HG02798 (cell line): Measurements from ENCODE around the gene CALML6.

Experiments used
- ATAC-seq: cut with Tn5 transposase; IDR thresholded peaks from one replicate; pipeline ENCODE4 v1.9.1; 2021; ENCODE audit warnings: mild to moderate bottlenecking; ENCODE audit not compliant: unreplicated experiment, poor library complexity

The CALML6 gene

GRCh38 chr1:1910033-1910465 lies 5.0 kb upstream of the CALML6 start:
- ATAC-seq: no peak

GRCh38 chr1:1910651-1911331 lies 4.3 kb upstream of the CALML6 start:
- no peak for ATAC-seq

- ATAC-seq: no peak
Measured at GRCh38 chr1:1911350-1912041, 3.6 kb upstream of the CALML6 start.

- no peak for ATAC-seq
Measured at GRCh38 chr1:1914101-1914970, 724 bp upstream of the CALML6 start.

- no peak for ATAC-seq
Measured at GRCh38 chr1:1915911-1916840, 1.1 kb downstream of the CALML6 start.

- ATAC-seq: no peak
Measured at GRCh38 chr1:1916851-1917251, 1.8 kb downstream of the CALML6 start.

GRCh38 chr1:1917304-1917976 lies 2.4 kb downstream of the CALML6 start:
- ATAC-seq: no peak

- no peak for ATAC-seq
Measured at GRCh38 chr1:1917995-1918900, 3.2 kb downstream of the CALML6 start.

- ATAC-seq: peak; percentile 21
Measured at GRCh38 chr1:1918901-1919303, 3.8 kb downstream of the CALML6 start, which contains the start of gene TMEM52. TSS of gene TMEM52 (minus strand) at chr1:1919279. CDS start at chr1:1919265, 14 bp downstream.

- ATAC-seq: peak; percentile 86
Measured at GRCh38 chr1:1919304-1920056, 4.4 kb downstream of the CALML6 start.

- no peak for ATAC-seq
Measured at GRCh38 chr1:1920057-1920607, 5.1 kb downstream of the CALML6 start.

GRCh38 chr1:1920608-1921458 lies 5.8 kb downstream of the CALML6 start:
- ATAC-seq: no peak

GRCh38 chr1:1921459-1921862 lies 6.4 kb downstream of the CALML6 start:
- ATAC-seq: no peak

- ATAC-seq: no peak
Measured at GRCh38 chr1:1921901-1922701, 7.0 kb downstream of the CALML6 start.

GRCh38 chr1:1922702-1922955 lies 7.6 kb downstream of the CALML6 start:
- ATAC-seq: no peak
